HCT116 (cell line): ENCODE data around the gene SPATA6.

ENCODE experiments used
- CBX3 ChIP-seq: IDR thresholded peaks from 2 replicates; pipeline ENCODE4 v1.6.1; 2012; ENCODE audit warnings: low read depth
- EZH2 ChIP-seq: fragments of 200-600 bp; sonication (generic); IDR thresholded peaks from 2 replicates; pipeline ENCODE4 v1.6.1; 2017; ENCODE audit warnings: antibody characterized with exemption, mixed run types
- POLR2A ChIP-seq: IDR thresholded peaks from 2 replicates; pipeline ENCODE4 v1.7.0; 2011; ENCODE audit warnings: borderline replicate concordance; ENCODE audit not compliant: insufficient read depth, insufficient read length; ENCODE audit errors: extremely low read depth
- POLR2AphosphoS5 ChIP-seq: IDR thresholded peaks from 2 replicates; pipeline ENCODE4 v1.6.1; 2011; ENCODE audit warnings: mild to moderate bottlenecking, low read depth, low read length, moderate library complexity
- RAD21 ChIP-seq: IDR thresholded peaks from 2 replicates; pipeline ENCODE4 v1.6.1; 2012; ENCODE audit warnings: low read depth, mild to moderate bottlenecking
- YY1 ChIP-seq: IDR thresholded peaks from 2 replicates; pipeline ENCODE4 v1.6.1; 2011; ENCODE audit warnings: low read length, low read depth, moderate library complexity, mild to moderate bottlenecking; ENCODE audit not compliant: insufficient replicate concordance; ENCODE audit errors: extremely low read depth
- ZBTB33 ChIP-seq: IDR thresholded peaks from 2 replicates; pipeline ENCODE4 v1.6.1; 2011; ENCODE audit warnings: mild to moderate bottlenecking, low read length, moderate library complexity; ENCODE audit not compliant: insufficient replicate concordance; ENCODE audit errors: extremely low read depth
- TF ChIP-seq, protein P1 (sequence below), 3 experiments: fragments of 200-600 bp in 1 of 3; sonication (generic) in 1 of 3; IDR thresholded peaks in 2 of 3; conservative IDR thresholded peaks in 1 of 3; 2 replicates each; pipeline ENCODE4 v1.5.1; 2012 to 2017; ENCODE audit warnings: low read depth in 2 of 3, low read length in 2 of 3, antibody characterized with exemption in 1 of 3, borderline replicate concordance in 1 of 3, control low read depth in 1 of 3, mild to moderate bottlenecking in 1 of 3, mixed read lengths in 1 of 3, mixed run types in 1 of 3, moderate library complexity in 1 of 3; ENCODE audit not compliant: insufficient read depth in 1 of 3
- TF ChIP-seq, protein P2 (sequence below): IDR thresholded peaks from 2 replicates; pipeline ENCODE4 v1.6.1; 2012; ENCODE audit warnings: low read depth
- TF ChIP-seq, protein P3 (sequence below): IDR thresholded peaks from 2 replicates; pipeline ENCODE4 v1.6.1; 2012

GRCh38 chr1:48422009-48422408, 50.0 kb downstream of the SPATA6 start:
- TF ChIP-seq, protein P1, sequence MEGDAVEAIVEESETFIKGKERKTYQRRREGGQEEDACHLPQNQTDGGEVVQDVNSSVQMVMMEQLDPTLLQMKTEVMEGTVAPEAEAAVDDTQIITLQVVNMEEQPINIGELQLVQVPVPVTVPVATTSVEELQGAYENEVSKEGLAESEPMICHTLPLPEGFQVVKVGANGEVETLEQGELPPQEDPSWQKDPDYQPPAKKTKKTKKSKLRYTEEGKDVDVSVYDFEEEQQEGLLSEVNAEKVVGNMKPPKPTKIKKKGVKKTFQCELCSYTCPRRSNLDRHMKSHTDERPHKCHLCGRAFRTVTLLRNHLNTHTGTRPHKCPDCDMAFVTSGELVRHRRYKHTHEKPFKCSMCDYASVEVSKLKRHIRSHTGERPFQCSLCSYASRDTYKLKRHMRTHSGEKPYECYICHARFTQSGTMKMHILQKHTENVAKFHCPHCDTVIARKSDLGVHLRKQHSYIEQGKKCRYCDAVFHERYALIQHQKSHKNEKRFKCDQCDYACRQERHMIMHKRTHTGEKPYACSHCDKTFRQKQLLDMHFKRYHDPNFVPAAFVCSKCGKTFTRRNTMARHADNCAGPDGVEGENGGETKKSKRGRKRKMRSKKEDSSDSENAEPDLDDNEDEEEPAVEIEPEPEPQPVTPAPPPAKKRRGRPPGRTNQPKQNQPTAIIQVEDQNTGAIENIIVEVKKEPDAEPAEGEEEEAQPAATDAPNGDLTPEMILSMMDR (IDR thresholded peaks at IDR 0.05 in 2 of 3, conservative IDR thresholded peaks at IDR 0.05 in 1 of 3; ENCODE audit: borderline replicate concordance in 1 of 3, insufficient read depth in 1 of 3, low read depth in 2 of 3, low read length in 2 of 3) = no peak
- TF ChIP-seq CBX3 (no peak), POLR2A (no peak), ZBTB33 (no peak), EZH2 (no peak), POLR2AphosphoS5 (no peak), RAD21 (no peak), YY1 (no peak)
- TF ChIP-seq, protein P2, sequence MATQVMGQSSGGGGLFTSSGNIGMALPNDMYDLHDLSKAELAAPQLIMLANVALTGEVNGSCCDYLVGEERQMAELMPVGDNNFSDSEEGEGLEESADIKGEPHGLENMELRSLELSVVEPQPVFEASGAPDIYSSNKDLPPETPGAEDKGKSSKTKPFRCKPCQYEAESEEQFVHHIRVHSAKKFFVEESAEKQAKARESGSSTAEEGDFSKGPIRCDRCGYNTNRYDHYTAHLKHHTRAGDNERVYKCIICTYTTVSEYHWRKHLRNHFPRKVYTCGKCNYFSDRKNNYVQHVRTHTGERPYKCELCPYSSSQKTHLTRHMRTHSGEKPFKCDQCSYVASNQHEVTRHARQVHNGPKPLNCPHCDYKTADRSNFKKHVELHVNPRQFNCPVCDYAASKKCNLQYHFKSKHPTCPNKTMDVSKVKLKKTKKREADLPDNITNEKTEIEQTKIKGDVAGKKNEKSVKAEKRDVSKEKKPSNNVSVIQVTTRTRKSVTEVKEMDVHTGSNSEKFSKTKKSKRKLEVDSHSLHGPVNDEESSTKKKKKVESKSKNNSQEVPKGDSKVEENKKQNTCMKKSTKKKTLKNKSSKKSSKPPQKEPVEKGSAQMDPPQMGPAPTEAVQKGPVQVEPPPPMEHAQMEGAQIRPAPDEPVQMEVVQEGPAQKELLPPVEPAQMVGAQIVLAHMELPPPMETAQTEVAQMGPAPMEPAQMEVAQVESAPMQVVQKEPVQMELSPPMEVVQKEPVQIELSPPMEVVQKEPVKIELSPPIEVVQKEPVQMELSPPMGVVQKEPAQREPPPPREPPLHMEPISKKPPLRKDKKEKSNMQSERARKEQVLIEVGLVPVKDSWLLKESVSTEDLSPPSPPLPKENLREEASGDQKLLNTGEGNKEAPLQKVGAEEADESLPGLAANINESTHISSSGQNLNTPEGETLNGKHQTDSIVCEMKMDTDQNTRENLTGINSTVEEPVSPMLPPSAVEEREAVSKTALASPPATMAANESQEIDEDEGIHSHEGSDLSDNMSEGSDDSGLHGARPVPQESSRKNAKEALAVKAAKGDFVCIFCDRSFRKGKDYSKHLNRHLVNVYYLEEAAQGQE = no peak
- TF ChIP-seq, protein P3, sequence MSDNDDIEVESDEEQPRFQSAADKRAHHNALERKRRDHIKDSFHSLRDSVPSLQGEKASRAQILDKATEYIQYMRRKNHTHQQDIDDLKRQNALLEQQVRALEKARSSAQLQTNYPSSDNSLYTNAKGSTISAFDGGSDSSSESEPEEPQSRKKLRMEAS = no peak
